Skeletal muscle tissue (tissue), 4 donors: ENCODE results near the gene WDFY1. TPM values are rescaled to one million over a fixed set of nuclear protein-coding genes. Genes with fewer than 3 reads are reported as not detected.

ENCODE experiments used
- H3K27ac ChIP-seq: one replicate; pipeline ENCODE4 v1.7.0; 2013; ENCODE audit warnings: mild to moderate bottlenecking, low read depth, low read length, inconsistent platforms
- H3K27me3 ChIP-seq, 3 donors: one replicate each; pipeline ENCODE4 v1.7.0; 2013; ENCODE audit warnings: low read length in 3 of 3; ENCODE audit not compliant: control insufficient read depth in 3 of 3, insufficient read depth in 3 of 3
- H3K36me3 ChIP-seq, 3 donors: one replicate each; pipeline ENCODE4 v1.7.0; 2013; ENCODE audit warnings: low read length in 3 of 3; ENCODE audit not compliant: control insufficient read depth in 3 of 3, insufficient read depth in 3 of 3
- H3K4me1 ChIP-seq, 3 donors: one replicate each; pipeline ENCODE4 v1.7.0; 2013; ENCODE audit warnings: low read length in 3 of 3, mild to moderate bottlenecking in 3 of 3; ENCODE audit not compliant: control insufficient read depth in 3 of 3, insufficient read depth in 3 of 3
- H3K4me3 ChIP-seq, 3 donors: one replicate each; pipeline ENCODE4 v1.7.0; 2013; ENCODE audit warnings: low read length in 3 of 3
- H3K9ac ChIP-seq, 3 donors: one replicate each; pipeline ENCODE4 v1.7.0; 2013; ENCODE audit warnings: low read length in 3 of 3, mild to moderate bottlenecking in 3 of 3, moderate library complexity in 2 of 3, low read depth in 1 of 3
- H3K9me3 ChIP-seq, 3 donors: one replicate each; pipeline ENCODE4 v1.7.0; 2013; ENCODE audit warnings: low read length in 3 of 3; ENCODE audit not compliant: control insufficient read depth in 3 of 3
- total RNA-seq: library from RNA; depleted of rRNA; stranded (reverse); fragments of >200 nt; gene quantifications from one replicate; pipeline ENCODE4 v1.2.3, GENCODE V29; 2014
- donor health status: Osteomylitis.

The WDFY1 gene
- total RNA-seq, 1 donor from 2014 or later: 38.1 TPM

DNA sequence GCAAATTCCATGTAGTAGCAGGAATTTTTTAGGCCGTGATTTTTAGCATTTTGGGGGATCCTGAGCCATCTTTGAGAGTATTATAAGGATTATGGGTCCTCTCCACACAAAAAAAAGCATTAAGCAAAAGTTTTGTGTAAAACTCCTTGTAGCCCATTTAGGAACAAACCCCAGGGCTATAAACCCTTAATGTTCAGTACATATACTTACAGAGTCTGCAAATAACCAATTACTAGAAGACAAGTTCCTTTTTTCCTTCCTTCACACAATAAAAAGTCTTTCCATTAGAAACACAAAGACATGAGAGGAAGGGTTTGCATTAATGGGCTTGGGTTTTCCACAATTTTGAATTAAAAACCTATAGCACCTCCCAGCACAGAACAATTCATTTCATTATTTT, 44.6 kb downstream of the WDFY1 start:
- peaks cover 16 to 30% (median 24%) of the 10 kb centered on the region in 3 donors for H3K36me3 ChIP-seq
- H3K27ac ChIP-seq: no peak overlapping the region
- no peak overlapping the region for H3K4me3 ChIP-seq
- H3K9ac ChIP-seq: no peak overlapping the region
- no peaks in the 10 kb centered on the region for H3K9me3 ChIP-seq
- no peaks in the 10 kb centered on the region for H3K27me3 ChIP-seq
- no peaks in the 10 kb centered on the region for H3K4me1 ChIP-seq

DNA sequence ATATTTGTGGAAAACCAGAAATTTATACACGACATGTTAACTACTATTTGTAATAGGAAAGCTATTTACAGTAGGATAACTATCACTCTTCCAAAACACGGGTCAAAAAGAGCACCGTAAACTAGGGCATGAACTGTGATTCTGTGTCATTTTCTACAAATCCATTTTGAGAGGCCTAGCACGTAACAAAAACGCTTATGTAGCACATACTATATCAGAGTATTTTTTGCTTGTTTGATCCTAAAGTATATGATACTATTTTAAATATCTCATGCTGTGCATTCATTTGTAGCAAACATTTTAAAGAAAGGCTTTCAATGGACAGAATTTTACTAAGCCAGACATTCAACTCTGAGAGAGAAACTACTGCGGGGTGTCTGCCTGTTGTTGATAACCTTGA, 45.1 kb downstream of the WDFY1 start:
- Histone ChIP-seq H3K36me3 (peaks cover 18 to 34% (median 26%) of the 10 kb centered on the region in 3 donors), H3K4me3 (no peak overlapping the region), H3K27me3 (no peaks in the 10 kb centered on the region), H3K9me3 (no peaks in the 10 kb centered on the region), H3K4me1 (no peaks in the 10 kb centered on the region), H3K9ac (no peak overlapping the region), H3K27ac (no peak overlapping the region)

DNA sequence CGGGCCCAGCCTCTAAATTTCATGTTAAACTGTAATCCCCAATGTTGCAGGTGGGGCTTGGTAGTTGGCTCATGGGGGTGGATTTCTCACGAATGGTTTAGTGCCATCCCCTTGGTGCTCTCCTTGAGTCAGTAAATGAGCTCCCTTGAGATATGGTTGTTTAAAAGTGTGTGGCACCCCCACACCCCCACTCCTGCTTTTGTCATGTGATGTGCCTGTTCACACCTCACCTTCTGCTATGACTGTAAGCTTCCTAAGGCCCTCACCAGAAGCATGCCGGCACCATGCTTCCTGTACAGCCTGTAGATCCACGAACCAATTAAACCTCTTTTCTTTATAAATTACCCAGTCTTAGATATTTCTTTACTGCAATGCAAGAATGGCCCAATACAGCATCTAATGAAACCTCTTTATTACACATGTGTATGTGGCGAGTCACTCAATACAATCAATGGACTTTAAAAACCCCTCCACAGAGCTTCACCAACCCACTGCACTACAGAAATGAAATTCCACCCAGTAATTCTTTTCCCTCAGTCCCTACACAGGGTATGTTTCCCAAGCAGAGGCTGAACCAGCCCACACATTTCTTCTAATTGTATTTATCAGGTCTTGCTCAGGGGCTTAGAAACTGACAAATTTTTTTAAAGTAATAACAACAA, 47.3 kb downstream of the WDFY1 start:
- H3K27me3 ChIP-seq: no peaks in the 10 kb centered on the region
- H3K9ac ChIP-seq: no peak overlapping the region
- H3K9me3 ChIP-seq: no peaks in the 10 kb centered on the region
- no peak overlapping the region for H3K27ac ChIP-seq
- H3K4me3 ChIP-seq: no peak overlapping the region
- H3K4me1 ChIP-seq: no peaks in the 10 kb centered on the region
- H3K36me3 ChIP-seq: peaks cover 31 to 49% (median 38%) of the 10 kb centered on the region in 3 donors

DNA sequence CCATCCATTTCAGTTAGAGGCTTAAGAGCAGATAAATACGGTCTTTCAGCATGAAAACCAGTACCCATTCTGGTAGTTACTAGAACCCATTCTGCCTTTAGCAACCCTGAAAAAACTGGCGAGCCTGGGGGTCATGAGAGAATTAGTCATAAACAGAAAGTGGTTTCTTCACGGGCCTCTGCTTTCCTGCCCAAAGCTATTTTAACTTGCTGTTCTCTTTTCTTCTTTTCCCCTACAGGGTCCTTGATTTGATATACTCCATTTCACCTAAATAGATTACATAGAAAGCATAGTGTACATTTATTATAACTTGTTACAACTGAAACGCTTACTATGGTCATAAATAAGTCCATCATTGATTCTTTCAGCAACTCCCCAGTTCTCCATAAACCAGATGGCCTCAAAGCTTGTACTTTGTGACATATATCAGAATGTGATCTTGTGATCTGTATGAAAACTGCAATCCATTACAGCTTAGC, 48.3 kb downstream of the WDFY1 start:
- Histone ChIP-seq H3K36me3 (peaks cover 33 to 50% (median 44%) of the 10 kb centered on the region in 3 donors), H3K9ac (no peak overlapping the region), H3K27me3 (no peaks in the 10 kb centered on the region), H3K9me3 (no peaks in the 10 kb centered on the region), H3K4me3 (no peak overlapping the region), H3K4me1 (no peaks in the 10 kb centered on the region), H3K27ac (no peak overlapping the region)

DNA sequence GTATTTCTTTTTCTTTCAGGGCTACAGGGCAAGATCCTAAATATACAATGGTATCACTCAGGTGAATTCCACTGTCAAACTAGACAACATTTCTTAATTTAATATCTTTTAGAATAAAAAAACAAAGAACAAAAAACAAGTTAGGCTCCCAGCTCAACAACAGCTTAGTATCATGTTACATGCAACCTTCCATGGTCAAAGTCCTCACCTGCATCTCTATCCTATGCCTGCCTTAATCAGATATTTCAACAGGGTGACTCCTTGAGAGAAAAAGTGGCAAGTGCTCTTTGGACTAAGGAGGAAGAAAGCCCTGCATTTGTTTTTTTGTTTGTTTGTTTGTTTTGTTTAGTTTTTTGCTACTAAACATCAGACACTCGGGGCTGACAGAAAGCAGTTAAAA, 50.2 kb downstream of the WDFY1 start:
- no peak overlapping the region for H3K27ac ChIP-seq
- H3K9ac ChIP-seq: no peak overlapping the region
- H3K27me3 ChIP-seq: no peaks in the 10 kb centered on the region
- peaks cover 28 to 41% (median 36%) of the 10 kb centered on the region in 3 donors for H3K36me3 ChIP-seq
- H3K4me1 ChIP-seq: no peaks in the 10 kb centered on the region
- H3K4me3 ChIP-seq: no peak overlapping the region
- H3K9me3 ChIP-seq: no peaks in the 10 kb centered on the region

DNA sequence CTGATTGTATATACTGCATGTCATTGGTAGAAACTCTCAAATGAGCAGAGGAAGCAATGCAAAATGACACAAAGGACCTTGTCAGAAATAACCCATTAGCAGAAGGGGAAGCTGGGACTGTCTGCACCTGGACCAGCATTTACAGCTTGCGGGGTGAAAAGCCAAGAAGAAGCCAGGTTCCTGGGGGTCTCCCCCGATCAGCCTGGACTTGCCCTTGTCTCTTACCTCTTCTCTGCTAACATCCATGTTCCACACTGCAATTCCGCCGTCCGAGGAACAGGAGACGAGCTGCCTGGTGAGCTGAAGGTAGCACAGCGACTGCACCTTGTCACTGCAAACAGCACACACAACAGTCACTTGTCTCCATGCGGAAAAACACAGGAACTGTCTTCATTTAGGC, 51.1 kb downstream of the WDFY1 start:
- H3K4me1 ChIP-seq: no peaks in the 10 kb centered on the region
- H3K9me3 ChIP-seq: no peaks in the 10 kb centered on the region
- peaks cover 29 to 47% (median 42%) of the 10 kb centered on the region in 3 donors for H3K36me3 ChIP-seq
- no peaks in the 10 kb centered on the region for H3K27me3 ChIP-seq
- H3K9ac ChIP-seq: no peak overlapping the region
- H3K4me3 ChIP-seq: no peak overlapping the region
- H3K27ac ChIP-seq: no peak overlapping the region

DNA sequence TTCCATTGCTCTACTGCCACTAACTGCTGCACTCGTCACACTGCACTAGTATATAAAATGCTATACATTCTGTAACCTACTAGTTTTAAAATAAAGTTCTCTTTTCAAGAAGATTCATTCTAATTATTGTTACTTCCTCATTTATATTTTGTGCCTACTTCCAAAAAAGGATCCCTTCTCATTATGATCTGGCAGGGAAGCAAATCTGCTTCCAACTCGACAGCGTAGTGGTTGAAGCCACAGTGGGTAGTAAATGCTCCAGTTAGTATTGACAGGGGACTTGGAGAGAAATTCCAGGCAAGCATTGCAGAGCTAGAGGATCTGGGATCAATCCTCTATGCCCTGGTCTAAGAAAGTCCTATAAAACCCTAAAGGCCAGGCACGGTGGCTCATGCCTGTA, 54.4 kb downstream of the WDFY1 start:
- Histone ChIP-seq H3K27ac (no peak overlapping the region), H3K9me3 (no peaks in the 10 kb centered on the region), H3K36me3 (peaks cover 22 to 44% (median 42%) of the 10 kb centered on the region in 3 donors), H3K27me3 (no peaks in the 10 kb centered on the region), H3K4me1 (no peaks in the 10 kb centered on the region), H3K4me3 (no peak overlapping the region), H3K9ac (no peak overlapping the region)

DNA sequence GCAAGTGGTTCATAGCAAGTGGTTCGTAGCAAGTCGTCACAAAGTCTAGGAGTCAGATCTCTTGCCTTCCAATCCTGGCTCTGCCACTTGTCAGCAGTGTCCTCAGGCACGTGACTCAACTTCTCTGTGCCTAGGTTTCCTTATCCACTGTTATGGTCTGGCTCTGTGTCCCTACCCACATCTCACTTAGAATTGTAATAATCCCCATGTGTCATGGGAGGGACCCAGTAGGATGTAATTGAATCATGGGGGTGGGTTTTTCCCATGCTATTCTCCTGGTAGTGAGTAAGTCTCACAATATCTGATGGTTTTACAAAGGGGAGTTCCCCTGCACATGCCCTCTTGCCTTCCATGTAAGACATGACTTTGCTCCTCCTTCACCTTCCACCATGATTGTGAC, 55.9 kb downstream of the WDFY1 start:
- Histone ChIP-seq H3K36me3 (peaks cover 17 to 45% (median 44%) of the 10 kb centered on the region in 3 donors), H3K4me1 (no peaks in the 10 kb centered on the region), H3K9me3 (no peaks in the 10 kb centered on the region), H3K4me3 (no peak overlapping the region), H3K27ac (no peak overlapping the region), H3K9ac (no peak overlapping the region), H3K27me3 (no peaks in the 10 kb centered on the region)

DNA sequence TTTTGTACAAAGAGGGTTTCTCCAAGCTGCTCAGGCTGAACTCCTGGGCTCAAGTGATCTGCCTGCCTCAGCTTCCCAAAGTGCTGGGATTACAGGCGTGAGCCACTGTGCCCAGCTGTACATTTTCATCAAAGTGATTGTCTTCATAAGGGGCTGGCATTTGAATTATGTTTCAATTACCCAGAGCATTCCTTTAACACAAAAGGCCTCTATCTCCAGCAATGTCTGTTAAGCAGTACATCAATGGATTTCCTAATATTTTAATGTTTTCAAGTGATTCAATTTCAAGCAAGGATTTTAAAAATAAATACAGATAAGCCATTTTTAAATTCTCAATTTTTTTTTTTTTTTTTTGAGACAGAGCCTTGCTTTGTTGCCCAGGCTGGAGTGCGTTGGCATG, 56.9 kb downstream of the WDFY1 start:
- no peaks in the 10 kb centered on the region for H3K4me1 ChIP-seq
- H3K4me3 ChIP-seq: no peak overlapping the region
- H3K27ac ChIP-seq: no peak overlapping the region
- no peak overlapping the region for H3K9ac ChIP-seq
- no peaks in the 10 kb centered on the region for H3K9me3 ChIP-seq
- H3K36me3 ChIP-seq: peaks cover 10 to 43% (median 36%) of the 10 kb centered on the region in 3 donors
- H3K27me3 ChIP-seq: no peaks in the 10 kb centered on the region

DNA sequence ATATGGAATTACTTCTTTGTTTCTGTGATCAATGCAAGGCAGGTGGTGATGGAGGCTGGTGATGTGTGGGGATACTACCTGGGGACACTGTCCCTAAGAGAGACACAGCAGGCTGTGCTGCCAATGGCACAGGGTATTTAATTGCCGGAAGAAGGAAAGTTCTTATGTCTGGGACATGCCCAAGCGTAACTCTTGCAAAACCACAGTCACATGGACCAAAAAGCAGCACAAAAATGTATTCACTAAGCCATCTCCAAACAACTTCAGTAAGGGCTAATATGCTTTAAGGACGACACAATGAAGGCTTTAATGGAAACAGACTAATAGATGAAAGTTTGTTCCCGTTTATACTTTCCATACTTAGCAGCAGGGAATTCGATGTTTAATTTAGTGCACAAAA, 58.0 kb downstream of the WDFY1 start:
- H3K9me3 ChIP-seq: no peaks in the 10 kb centered on the region
- H3K9ac ChIP-seq: no peak overlapping the region
- H3K27me3 ChIP-seq: no peaks in the 10 kb centered on the region
- no peak overlapping the region for H3K4me3 ChIP-seq
- peaks cover 11 to 40% (median 31%) of the 10 kb centered on the region in 3 donors for H3K36me3 ChIP-seq
- no peak overlapping the region for H3K27ac ChIP-seq
- H3K4me1 ChIP-seq: no peaks in the 10 kb centered on the region
